Loucy (cell line): ENCODE measurements around the gene RPL36AL.

Experiments
- H2AFZ ChIP-seq: fragments of 200-600 bp; sonication (generic); 2 replicates; pipeline ENCODE4 v1.6.0; 2016; ENCODE audit warnings: antibody characterized with exemption, mild to moderate bottlenecking, low read length, moderate library complexity
- H3F3A ChIP-seq: fragments of 200-600 bp; 2 replicates; pipeline ENCODE4 v1.6.0; 2016; ENCODE audit warnings: antibody characterized with exemption, low read depth, mild to moderate bottlenecking
- H3K27me3 ChIP-seq: fragments of 200-600 bp; sonication (generic); 2 replicates; pipeline ENCODE4 v1.6.1; 2014; ENCODE audit warnings: low read length, mild to moderate bottlenecking; ENCODE audit not compliant: insufficient read depth, poor library complexity, severe bottlenecking
- H3K36me3 ChIP-seq: fragments of 200-600 bp; sonication (generic); 2 replicates; pipeline ENCODE4 v1.6.1; 2016; ENCODE audit warnings: low read length; ENCODE audit not compliant: insufficient read depth
- H3K4me1 ChIP-seq: fragments of 200-600 bp; sonication (generic); 2 replicates; pipeline ENCODE4 v1.5.1; 2014; ENCODE audit warnings: low read length, mild to moderate bottlenecking; ENCODE audit not compliant: insufficient read depth, poor library complexity, severe bottlenecking
- H3K4me2 ChIP-seq: fragments of 200-600 bp; sonication (generic); 2 replicates; pipeline ENCODE4 v1.6.0; 2014; ENCODE audit warnings: antibody characterized with exemption, low read length, low read depth, mild to moderate bottlenecking; ENCODE audit not compliant: poor library complexity, severe bottlenecking
- H3K4me3 ChIP-seq: fragments of 200-600 bp; sonication (generic); 2 replicates; pipeline ENCODE4 v1.5.1; 2014; ENCODE audit warnings: low read length, mild to moderate bottlenecking, mixed read lengths; ENCODE audit not compliant: poor library complexity, severe bottlenecking
- H3K79me2 ChIP-seq: fragments of 200-600 bp; sonication (generic); 2 replicates; pipeline ENCODE4 v1.6.1; 2014; ENCODE audit warnings: low read length; ENCODE audit not compliant: insufficient read depth
- H3K9ac ChIP-seq: fragments of 200-600 bp; sonication (generic); 2 replicates; pipeline ENCODE4 v1.6.0; 2014; ENCODE audit warnings: mild to moderate bottlenecking, low read depth, low read length, moderate library complexity; ENCODE audit not compliant: poor library complexity, severe bottlenecking
- H3K9me2 ChIP-seq: fragments of 200-600 bp; sonication (generic); replicated peaks from 2 replicates; pipeline ENCODE4 v1.6.1; 2016; ENCODE audit warnings: low read depth, low read length, mixed read lengths
- H3K9me3 ChIP-seq: fragments of 200-600 bp; sonication (generic); 2 replicates; pipeline ENCODE4 v1.6.1; 2014; ENCODE audit warnings: mild to moderate bottlenecking, antibody characterized with exemption, low read length, low read depth; ENCODE audit not compliant: insufficient read depth
- H4K20me1 ChIP-seq: fragments of 200-600 bp; sonication (generic); 2 replicates; pipeline ENCODE4 v1.6.0; 2014; ENCODE audit warnings: antibody characterized with exemption, low read length, mild to moderate bottlenecking; ENCODE audit not compliant: insufficient read depth, poor library complexity, severe bottlenecking
- EZH2phosphoT487 ChIP-seq: fragments of 200-600 bp; IDR thresholded peaks from 2 replicates; pipeline ENCODE4 v1.6.1; 2018; ENCODE audit warnings: antibody characterized with exemption, mild to moderate bottlenecking, moderate library complexity, borderline replicate concordance
- TF ChIP-seq, protein P1 (sequence below): fragments of 200-600 bp; sonication (generic); conservative IDR thresholded peaks from 2 replicates; pipeline ENCODE4 v1.5.1; 2014; ENCODE audit warnings: mild to moderate bottlenecking, antibody characterized with exemption, low read length

Gene RPL36AL

DNA sequence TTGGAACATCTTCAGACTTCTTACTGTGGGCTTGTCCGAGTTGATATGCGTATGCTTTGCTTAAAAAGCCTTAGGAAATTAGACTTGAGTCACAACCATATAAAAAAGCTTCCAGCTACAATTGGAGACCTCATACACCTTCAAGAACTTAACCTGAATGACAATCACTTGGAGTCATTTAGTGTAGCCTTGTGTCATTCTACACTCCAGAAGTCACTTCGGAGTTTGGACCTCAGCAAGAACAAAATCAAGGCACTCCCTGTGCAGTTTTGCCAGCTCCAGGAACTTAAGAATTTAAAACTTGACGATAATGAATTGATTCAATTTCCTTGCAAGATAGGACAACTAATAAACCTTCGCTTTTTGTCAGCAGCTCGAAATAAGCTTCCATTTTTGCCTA, 12.8 kb downstream of the RPL36AL start:
- Histone ChIP-seq H3K4me3 (no peak overlapping the region), H3K9ac (no peak overlapping the region), H3K9me2 (no peaks in the 10 kb centered on the region), H3K36me3 (peaks cover 32% of the 10 kb centered on the region), H3K79me2 (peaks cover 87% of the 10 kb centered on the region), H3K27me3 (no peaks in the 10 kb centered on the region), H3K4me1 (peaks cover 12% of the 10 kb centered on the region), H3K4me2 (peak overlapping the region; percentile 12), H4K20me1 (peaks cover 27% of the 10 kb centered on the region), H3K9me3 (no peaks in the 10 kb centered on the region), H2AFZ (no peak overlapping the region), H3F3A (0 out of 2 replicates have a peak, but pooled peaks cover 2% of the 10 kb centered on the region)
- TF ChIP-seq, protein P1, sequence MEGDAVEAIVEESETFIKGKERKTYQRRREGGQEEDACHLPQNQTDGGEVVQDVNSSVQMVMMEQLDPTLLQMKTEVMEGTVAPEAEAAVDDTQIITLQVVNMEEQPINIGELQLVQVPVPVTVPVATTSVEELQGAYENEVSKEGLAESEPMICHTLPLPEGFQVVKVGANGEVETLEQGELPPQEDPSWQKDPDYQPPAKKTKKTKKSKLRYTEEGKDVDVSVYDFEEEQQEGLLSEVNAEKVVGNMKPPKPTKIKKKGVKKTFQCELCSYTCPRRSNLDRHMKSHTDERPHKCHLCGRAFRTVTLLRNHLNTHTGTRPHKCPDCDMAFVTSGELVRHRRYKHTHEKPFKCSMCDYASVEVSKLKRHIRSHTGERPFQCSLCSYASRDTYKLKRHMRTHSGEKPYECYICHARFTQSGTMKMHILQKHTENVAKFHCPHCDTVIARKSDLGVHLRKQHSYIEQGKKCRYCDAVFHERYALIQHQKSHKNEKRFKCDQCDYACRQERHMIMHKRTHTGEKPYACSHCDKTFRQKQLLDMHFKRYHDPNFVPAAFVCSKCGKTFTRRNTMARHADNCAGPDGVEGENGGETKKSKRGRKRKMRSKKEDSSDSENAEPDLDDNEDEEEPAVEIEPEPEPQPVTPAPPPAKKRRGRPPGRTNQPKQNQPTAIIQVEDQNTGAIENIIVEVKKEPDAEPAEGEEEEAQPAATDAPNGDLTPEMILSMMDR = no peak
- TF ChIP-seq EZH2phosphoT487 = no peak

DNA sequence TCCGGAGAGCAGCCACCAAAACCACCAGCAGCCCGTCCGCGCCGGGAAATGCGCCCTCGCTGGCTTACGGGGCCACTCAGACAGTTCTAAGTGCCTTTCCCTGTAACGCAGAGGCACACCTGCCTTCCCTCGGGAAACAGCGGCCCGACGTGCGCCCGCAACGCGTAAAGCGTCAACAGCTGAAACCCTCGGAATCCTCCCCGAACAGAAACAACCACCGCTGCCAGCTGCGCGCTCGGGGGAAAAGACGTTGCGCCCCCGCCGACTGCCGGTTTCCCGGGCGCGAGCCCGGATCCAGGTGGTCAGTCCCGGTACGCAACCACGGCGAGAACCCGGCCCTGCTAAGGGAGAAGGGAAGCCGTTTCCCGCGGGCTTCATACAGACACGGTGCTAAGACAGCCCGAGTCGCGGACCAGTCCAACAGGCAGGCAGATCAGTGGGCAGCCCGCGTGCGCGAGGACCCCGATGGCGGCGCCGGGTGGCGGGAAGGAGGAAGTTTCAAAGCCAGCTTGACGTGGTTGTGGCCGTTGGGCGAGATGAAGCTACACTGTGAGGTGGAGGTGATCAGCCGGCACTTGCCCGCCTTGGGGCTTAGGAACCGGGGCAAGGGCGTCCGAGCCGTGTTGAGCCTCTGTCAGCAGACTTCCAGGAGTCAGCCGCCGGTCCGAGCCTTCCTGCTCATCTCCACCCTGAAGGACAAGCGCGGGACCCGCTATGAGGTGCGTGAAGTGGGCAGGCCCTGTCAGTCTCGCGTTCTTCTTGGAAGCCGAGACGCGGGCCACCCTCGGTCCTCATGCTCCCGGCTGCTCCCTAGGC, 21.7 kb downstream of the RPL36AL start, which contains the start of gene LRR1:
LRR1 (plus strand) TSS at position 456 of the 816 bp plus-strand sequence; CDS start at position 537, 81 bp downstream.
- Histone ChIP-seq H3K9ac (peak within 1 kb of the TSS; percentile 97), H3K4me3 (peak within 1 kb of the TSS; percentile 100), H3K27me3 (no peaks in the 10 kb centered on the region), H3K4me2 (peak within 1 kb of the TSS; percentile 80), H2AFZ (peak within 1 kb of the TSS; percentile 79), H3K79me2 (peaks cover 72% of the 10 kb centered on the region), H3K9me2 (no peaks in the 10 kb centered on the region), H3K4me1 (peaks cover 51% of the 10 kb centered on the region), H3F3A (0 out of 2 replicates have a peak, but pooled peaks cover 7% of the 10 kb centered on the region), H4K20me1 (peaks cover 19% of the 10 kb centered on the region), H3K36me3 (peaks cover 6% of the 10 kb centered on the region; the same call in 1 of the 2 replicates), H3K9me3 (no peaks in the 10 kb centered on the region)
- TF ChIP-seq EZH2phosphoT487 = no peak
- TF ChIP-seq, protein P1 = no peak

DNA sequence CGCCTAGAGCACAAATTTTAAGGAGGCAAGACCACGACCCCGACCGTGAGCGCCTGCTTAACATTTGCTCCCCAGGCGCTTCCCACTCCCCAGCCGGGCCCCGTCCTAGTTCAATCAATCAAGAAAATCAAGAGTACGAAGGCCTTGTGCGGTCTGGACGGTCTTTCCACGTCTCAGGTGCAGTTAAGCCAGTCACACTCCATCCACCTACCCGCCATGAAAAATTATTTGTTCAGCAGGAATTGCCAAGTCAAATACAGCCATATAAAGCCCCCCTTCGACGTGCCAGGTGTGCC, 22.3 kb downstream of the RPL36AL start:
- Histone ChIP-seq H3K27me3 (no peaks in the 10 kb centered on the region), H3K4me3 (peak overlapping the region; percentile 100)
- no peak for TF ChIP-seq EZH2phosphoT487
- TF ChIP-seq, protein P1 = no peak

More for the DNA sequence above, 22.3 kb downstream of the RPL36AL start:
- H3K9me2 ChIP-seq = no peaks in the 10 kb centered on the region
- peaks cover 5% of the 10 kb centered on the region; the same call in 1 of the 2 replicates for H3K36me3 ChIP-seq
- peak overlapping the region; percentile 97 for H3K9ac ChIP-seq
- no peaks in the 10 kb centered on the region for H3K9me3 ChIP-seq
- 0 out of 2 replicates have a peak, but pooled peaks cover 7% of the 10 kb centered on the region for H3F3A ChIP-seq
- peak overlapping the region; percentile 79 for H3K4me2 ChIP-seq
- peaks cover 53% of the 10 kb centered on the region for H3K4me1 ChIP-seq
- H2AFZ ChIP-seq = peak overlapping the region; percentile 79
- H3K79me2 ChIP-seq = peaks cover 69% of the 10 kb centered on the region
- peaks cover 19% of the 10 kb centered on the region for H4K20me1 ChIP-seq
